ENCODE measurements around the gene KIF5B.
"Not testable (repeated sequence)": the region's sequence is repeated elsewhere in the genome, so short reads cannot be mapped to it uniquely, and the experiment has no call there.

The KIF5B gene

GRCh38 chr10:32056136-32057035 is at the start of gene KIF5B:
Gene KIF5B, minus strand, starts transcription at chr10:32056425. Its CDS starts 452 bp downstream, at chr10:32055973.
- no peak for FAIRE-seq

- FAIRE-seq, result no peak
Measured at GRCh38 chr10:32105782-32106382, 49.7 kb upstream of the KIF5B start.

GRCh38 chr10:32104622-32105509 is 48.6 kb upstream of the KIF5B start:
- no peak for FAIRE-seq

GRCh38 chr10:32104181-32104580 is 48.0 kb upstream of the KIF5B start:
- no peak for FAIRE-seq

- FAIRE-seq, result no peak
Measured at GRCh38 chr10:32103721-32104120, 47.5 kb upstream of the KIF5B start.

- FAIRE-seq, result not testable (repeated sequence)
Measured at GRCh38 chr10:32098566-32099259, 42.5 kb upstream of the KIF5B start.

GRCh38 chr10:32095116-32095733 is 39.0 kb upstream of the KIF5B start:
- FAIRE-seq, result no peak

GRCh38 chr10:32093650-32094049 is 37.4 kb upstream of the KIF5B start:
- no peak for FAIRE-seq

- no peak for FAIRE-seq
Measured at GRCh38 chr10:32091046-32091445, 34.8 kb upstream of the KIF5B start.

GRCh38 chr10:32084185-32084851 is 28.1 kb upstream of the KIF5B start:
- FAIRE-seq, result no peak

- FAIRE-seq, result no peak
Measured at GRCh38 chr10:32077896-32078485, 21.8 kb upstream of the KIF5B start.

- no peak for FAIRE-seq
Measured at GRCh38 chr10:32073659-32074058, 17.4 kb upstream of the KIF5B start.

- no peak for FAIRE-seq
Measured at GRCh38 chr10:32073128-32073527, 16.9 kb upstream of the KIF5B start.

GRCh38 chr10:32072025-32072800 is 16.0 kb upstream of the KIF5B start:
- FAIRE-seq, result no peak

GRCh38 chr10:32070645-32071044 is 14.4 kb upstream of the KIF5B start:
- no peak for FAIRE-seq

GRCh38 chr10:32068569-32068968 is 12.3 kb upstream of the KIF5B start:
- no peak for FAIRE-seq

GRCh38 chr10:32067931-32068330 is 11.7 kb upstream of the KIF5B start:
- not testable (repeated sequence) for FAIRE-seq

- FAIRE-seq, result no peak
Measured at GRCh38 chr10:32065856-32066255, 9.6 kb upstream of the KIF5B start.

GRCh38 chr10:32061440-32061839 is 5.2 kb upstream of the KIF5B start:
- no peak for FAIRE-seq

GRCh38 chr10:32060347-32060746 is 4.1 kb upstream of the KIF5B start:
- FAIRE-seq, result no peak
